RWPE1 (cell line): ENCODE measurements around the gene PTPN20.
"Not testable (repeated sequence)": the region's sequence is repeated elsewhere in the genome, so short reads cannot be mapped to it uniquely, and the experiment has no call there.

ENCODE experiments used
- CTCF ChIA-PET: fragments of 350-600 bp; sonication (Branson Sonifier 250); formaldehyde crosslinking; extraction: SDS; loops from one replicate; lab custom pipeline; 2021; lab: Yijun Ruan, JAX
- POLR2A ChIA-PET: fragments of 400-600 bp; formaldehyde crosslinking; extraction: SDS; loops from one replicate; lab custom pipeline; 2020; ENCODE audit warnings: antibody characterized with exemption; ENCODE audit not compliant: low non-redundant PET; lab: Yijun Ruan, JAX
- DNase-seq: peaks from one replicate; pipeline ENCODE4 v3.0.0; 2012; ENCODE audit warnings: low spot score
- H3K27ac ChIP-seq: fragments of 450-650 bp; 2 replicates; pipeline ENCODE4 v1.5.1; 2017

Gene PTPN20

GRCh38 chr10:46911144-46911876, at the start of gene PTPN20:
PTPN20 (plus strand) TSS chr10:46911428; CDS start chr10:46932500, 21,072 bp downstream.
- POLR2A ChIA-PET, H3K27ac ChIP-seq, CTCF ChIA-PET, DNase-seq: not testable (repeated sequence)

GRCh38 chr10:46869716-46870115, 41.5 kb upstream of the PTPN20 start:
- H3K27ac ChIP-seq, DNase-seq, CTCF ChIA-PET, POLR2A ChIA-PET: not testable (repeated sequence)

GRCh38 chr10:46871583-46871982, 39.6 kb upstream of the PTPN20 start:
- POLR2A ChIA-PET, H3K27ac ChIP-seq, DNase-seq, CTCF ChIA-PET: not testable (repeated sequence)

GRCh38 chr10:46875304-46875703, 35.9 kb upstream of the PTPN20 start:
- CTCF ChIA-PET, H3K27ac ChIP-seq, POLR2A ChIA-PET, DNase-seq: not testable (repeated sequence)

GRCh38 chr10:46876773-46877172, 34.5 kb upstream of the PTPN20 start:
- POLR2A ChIA-PET, DNase-seq, CTCF ChIA-PET, H3K27ac ChIP-seq: not testable (repeated sequence)

GRCh38 chr10:46878761-46879160, 32.5 kb upstream of the PTPN20 start:
- POLR2A ChIA-PET, CTCF ChIA-PET, DNase-seq, H3K27ac ChIP-seq: not testable (repeated sequence)

GRCh38 chr10:46890813-46891611, 20.2 kb upstream of the PTPN20 start:
- POLR2A ChIA-PET, DNase-seq, CTCF ChIA-PET, H3K27ac ChIP-seq: not testable (repeated sequence)

- POLR2A ChIA-PET: not testable (repeated sequence)
These were observed 14.2 kb upstream of the PTPN20 start for GRCh38 chr10:46896762-46897692.

GRCh38 chr10:46901247-46901646, 10.0 kb upstream of the PTPN20 start:
- H3K27ac ChIP-seq, DNase-seq, POLR2A ChIA-PET, CTCF ChIA-PET: not testable (repeated sequence)

More at GRCh38 chr10:46896762-46897692, 14.2 kb upstream of the PTPN20 start:
- H3K27ac ChIP-seq, DNase-seq, CTCF ChIA-PET: not testable (repeated sequence)

- POLR2A ChIA-PET, DNase-seq, CTCF ChIA-PET, H3K27ac ChIP-seq: not testable (repeated sequence)
These were observed 7.4 kb upstream of the PTPN20 start for GRCh38 chr10:46903874-46904273.

- DNase-seq, POLR2A ChIA-PET, CTCF ChIA-PET, H3K27ac ChIP-seq: not testable (repeated sequence)
These were observed 4.9 kb upstream of the PTPN20 start for GRCh38 chr10:46906359-46906758.

GRCh38 chr10:46907185-46908117, 3.8 kb upstream of the PTPN20 start:
- CTCF ChIA-PET, H3K27ac ChIP-seq: not testable (repeated sequence)

GRCh38 chr10:46922498-46922897, 11.3 kb downstream of the PTPN20 start:
- H3K27ac ChIP-seq, CTCF ChIA-PET, POLR2A ChIA-PET, DNase-seq: not testable (repeated sequence)

More at GRCh38 chr10:46907185-46908117, 3.8 kb upstream of the PTPN20 start:
- POLR2A ChIA-PET, DNase-seq: not testable (repeated sequence)

- H3K27ac ChIP-seq, CTCF ChIA-PET, DNase-seq, POLR2A ChIA-PET: not testable (repeated sequence)
These were observed 13.9 kb downstream of the PTPN20 start for GRCh38 chr10:46925156-46925555.

- DNase-seq, POLR2A ChIA-PET, H3K27ac ChIP-seq, CTCF ChIA-PET: not testable (repeated sequence)
These were observed 14.6 kb downstream of the PTPN20 start for GRCh38 chr10:46925853-46926252.
